Activated naive CD8-positive, alpha-beta T cell treated with anti-CD3 and anti-CD28 coated beads, Interleukin-2, amount 50 U/mL, for 24 hours (primary cell): ENCODE results near the gene KCNQ1OT1.

ENCODE experiments used
- ATAC-seq: fragments of 150-1000 bp; cut with Tn5 transposase; one replicate; pipeline ENCODE4 v1.10.0; 2021
- DNase-seq: peaks from one replicate; pipeline ENCODE4 v3.0.0; 2021
- H3K27ac Mint-ChIP-seq: one replicate; pipeline ENCODE4 v1.8.0; 2021; ENCODE audit warnings: mild to moderate bottlenecking, mixed read lengths
- H3K27me3 Mint-ChIP-seq: one replicate; pipeline ENCODE4 v1.8.0; 2021; ENCODE audit warnings: mixed read lengths
- H3K36me3 Mint-ChIP-seq: one replicate; pipeline ENCODE4 v1.8.0; 2021; ENCODE audit warnings: low read depth, mixed read lengths
- H3K4me1 Mint-ChIP-seq: one replicate; pipeline ENCODE4 v1.8.0; 2021; ENCODE audit warnings: mixed read lengths
- H3K4me3 Mint-ChIP-seq: one replicate; pipeline ENCODE4 v1.8.0; 2021; ENCODE audit warnings: mild to moderate bottlenecking, moderate library complexity, mixed read lengths
- H3K9me3 Mint-ChIP-seq: one replicate; pipeline ENCODE4 v1.8.0; 2021; ENCODE audit warnings: mixed read lengths

KCNQ1OT1 gene

DNA sequence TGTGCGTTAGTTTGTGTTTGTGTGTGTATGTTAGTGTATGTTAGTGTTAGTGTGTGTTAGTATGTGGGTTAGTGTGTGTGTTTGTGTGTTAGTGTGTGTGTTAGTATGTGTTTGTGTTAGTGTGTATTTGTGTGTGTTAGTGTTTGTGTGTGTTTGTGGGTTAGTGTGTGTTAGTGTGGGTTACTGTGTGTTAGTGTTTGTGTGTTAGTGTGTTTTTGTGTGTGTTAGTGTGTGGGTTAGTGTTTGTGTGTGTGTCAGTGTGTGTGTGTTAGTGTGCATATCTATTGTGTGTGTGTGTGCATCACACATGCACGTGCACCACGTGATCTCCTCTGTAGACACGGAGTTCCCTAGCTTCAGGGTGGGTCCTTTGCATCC lies 115.4 kb downstream of the KCNQ1OT1 start:
- H3K4me1 Mint-ChIP-seq: no peaks in the 10 kb centered on the region

DNA sequence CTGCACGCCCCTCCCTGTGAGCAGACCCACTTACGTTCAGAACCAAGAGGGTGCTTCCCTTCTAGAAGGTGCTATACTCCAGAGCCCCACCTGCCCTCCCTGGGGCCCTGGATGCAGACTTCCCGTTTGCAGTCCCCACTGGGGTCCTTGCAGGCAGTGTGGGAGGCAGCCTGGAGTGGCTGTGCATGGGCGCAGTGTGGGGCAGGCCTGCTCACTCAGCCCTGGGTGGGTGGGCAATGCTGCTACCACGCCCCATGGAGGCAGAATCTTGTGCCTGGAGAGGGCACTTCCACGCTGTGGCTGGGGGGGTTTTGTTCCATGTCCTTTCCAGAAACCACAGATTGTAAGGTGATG lies 116.2 kb downstream of the KCNQ1OT1 start:
- Mint-ChIP-seq H3K9me3 (no peaks in the 10 kb centered on the region), H3K4me3 (no peak overlapping the region), H3K4me1 (no peaks in the 10 kb centered on the region), H3K36me3 (no peaks in the 10 kb centered on the region), H3K27me3 (no peaks in the 10 kb centered on the region), H3K27ac (no peak overlapping the region)
- no peak for ATAC-seq
- DNase-seq: no peak

More for the DNA sequence above, 115.4 kb downstream of the KCNQ1OT1 start:
- Mint-ChIP-seq H3K4me3 (no peak overlapping the region), H3K9me3 (no peaks in the 10 kb centered on the region), H3K27ac (no peak overlapping the region), H3K36me3 (no peaks in the 10 kb centered on the region), H3K27me3 (no peaks in the 10 kb centered on the region)
- ATAC-seq: no peak
- no peak for DNase-seq

DNA sequence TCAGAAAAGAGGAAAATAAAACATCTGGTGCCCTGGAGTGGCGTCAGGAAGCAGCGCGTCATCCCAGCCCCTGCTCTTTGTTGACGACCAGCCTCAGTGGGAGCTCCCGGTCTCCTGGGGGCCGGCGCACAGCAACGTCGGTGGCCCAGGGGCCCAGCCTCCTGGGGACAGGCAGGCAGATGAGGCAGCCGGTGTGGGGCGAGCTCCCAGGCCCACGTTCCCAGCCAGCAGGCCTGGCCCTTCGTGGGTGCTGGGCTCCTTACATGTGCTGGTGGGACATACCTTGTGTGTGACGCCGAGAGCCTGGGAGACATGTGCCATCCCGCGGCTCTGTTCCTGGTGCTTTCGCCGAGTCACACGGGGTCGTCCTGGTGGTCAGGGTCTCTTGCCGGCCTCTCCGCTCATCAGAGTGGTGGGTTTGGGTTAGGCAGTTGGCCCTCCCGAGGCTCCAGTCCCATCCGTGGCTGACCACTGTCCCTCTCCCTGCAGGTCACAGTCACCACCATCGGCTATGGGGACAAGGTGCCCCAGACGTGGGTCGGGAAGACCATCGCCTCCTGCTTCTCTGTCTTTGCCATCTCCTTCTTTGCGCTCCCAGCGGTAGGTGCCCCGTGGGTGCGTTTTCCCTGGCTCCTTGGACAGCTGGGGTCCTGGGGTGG lies 116.7 kb downstream of the KCNQ1OT1 start:
- Mint-ChIP-seq H3K27ac (no peak overlapping the region), H3K4me1 (no peaks in the 10 kb centered on the region), H3K27me3 (no peaks in the 10 kb centered on the region), H3K9me3 (no peaks in the 10 kb centered on the region), H3K4me3 (no peak overlapping the region), H3K36me3 (no peaks in the 10 kb centered on the region)
- ATAC-seq (no peak), DNase-seq (peak; percentile 0)

DNA sequence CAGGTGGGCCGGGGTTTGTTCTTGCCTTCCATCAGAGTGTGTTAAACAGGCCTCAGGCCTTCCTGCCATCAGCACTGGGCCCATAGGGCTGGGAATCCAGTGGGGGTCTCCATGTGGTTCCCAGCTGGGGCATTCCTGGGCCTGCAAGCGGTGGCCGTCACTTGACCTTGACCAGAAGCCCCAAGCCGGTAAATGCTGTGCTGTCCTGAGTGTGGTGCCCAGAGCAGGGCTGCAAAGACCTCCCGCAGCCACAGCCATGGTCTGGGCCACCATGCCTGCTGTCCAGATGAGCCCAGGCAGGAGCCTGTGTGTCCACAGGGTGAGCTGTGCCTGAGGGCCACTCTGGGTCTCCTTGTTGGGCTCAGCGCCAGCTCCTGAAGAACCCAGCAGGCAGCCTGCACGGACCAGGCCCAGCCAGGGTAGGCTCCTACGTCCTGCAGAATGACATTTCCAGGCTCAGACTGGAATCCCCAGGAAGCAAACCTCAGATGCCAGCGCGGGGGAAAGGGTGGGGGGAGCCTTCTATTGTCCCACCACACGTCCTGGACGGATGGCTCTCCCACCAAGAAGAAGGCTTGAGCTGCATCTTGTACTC lies 117.3 kb downstream of the KCNQ1OT1 start:
- ATAC-seq: no peak
- no peaks in the 10 kb centered on the region for H3K36me3 Mint-ChIP-seq
- no peak for DNase-seq
- H3K4me1 Mint-ChIP-seq: no peaks in the 10 kb centered on the region
- no peak overlapping the region for H3K4me3 Mint-ChIP-seq
- H3K27me3 Mint-ChIP-seq: no peaks in the 10 kb centered on the region
- H3K9me3 Mint-ChIP-seq: no peaks in the 10 kb centered on the region
- H3K27ac Mint-ChIP-seq: no peak overlapping the region

DNA sequence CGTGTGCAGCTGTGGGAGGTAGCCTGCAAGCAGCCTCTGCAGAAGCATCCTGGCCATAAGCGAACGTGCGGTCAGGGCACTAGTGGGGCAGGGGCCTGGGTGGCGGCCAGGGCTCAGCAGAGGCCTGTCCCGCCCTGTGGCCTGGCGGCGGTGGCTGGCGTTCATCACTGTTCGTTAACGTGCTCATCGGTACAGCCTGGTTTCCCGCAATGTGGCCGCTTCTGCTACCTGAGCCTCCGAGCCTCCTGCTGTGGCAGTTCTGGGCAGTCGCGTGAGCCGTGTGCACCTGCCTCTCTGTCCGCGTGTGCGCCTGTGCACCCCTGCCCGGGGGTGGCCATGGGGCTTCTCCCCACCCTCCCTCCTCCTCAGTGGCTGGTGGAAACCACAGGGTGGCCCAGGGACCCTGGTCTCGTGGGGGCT lies 117.9 kb downstream of the KCNQ1OT1 start:
- no peak overlapping the region for H3K4me3 Mint-ChIP-seq
- no peaks in the 10 kb centered on the region for H3K9me3 Mint-ChIP-seq
- ATAC-seq: no peak
- no peaks in the 10 kb centered on the region for H3K27me3 Mint-ChIP-seq
- DNase-seq: peak; percentile 1
- H3K36me3 Mint-ChIP-seq: no peaks in the 10 kb centered on the region
- no peak overlapping the region for H3K27ac Mint-ChIP-seq
- no peaks in the 10 kb centered on the region for H3K4me1 Mint-ChIP-seq

DNA sequence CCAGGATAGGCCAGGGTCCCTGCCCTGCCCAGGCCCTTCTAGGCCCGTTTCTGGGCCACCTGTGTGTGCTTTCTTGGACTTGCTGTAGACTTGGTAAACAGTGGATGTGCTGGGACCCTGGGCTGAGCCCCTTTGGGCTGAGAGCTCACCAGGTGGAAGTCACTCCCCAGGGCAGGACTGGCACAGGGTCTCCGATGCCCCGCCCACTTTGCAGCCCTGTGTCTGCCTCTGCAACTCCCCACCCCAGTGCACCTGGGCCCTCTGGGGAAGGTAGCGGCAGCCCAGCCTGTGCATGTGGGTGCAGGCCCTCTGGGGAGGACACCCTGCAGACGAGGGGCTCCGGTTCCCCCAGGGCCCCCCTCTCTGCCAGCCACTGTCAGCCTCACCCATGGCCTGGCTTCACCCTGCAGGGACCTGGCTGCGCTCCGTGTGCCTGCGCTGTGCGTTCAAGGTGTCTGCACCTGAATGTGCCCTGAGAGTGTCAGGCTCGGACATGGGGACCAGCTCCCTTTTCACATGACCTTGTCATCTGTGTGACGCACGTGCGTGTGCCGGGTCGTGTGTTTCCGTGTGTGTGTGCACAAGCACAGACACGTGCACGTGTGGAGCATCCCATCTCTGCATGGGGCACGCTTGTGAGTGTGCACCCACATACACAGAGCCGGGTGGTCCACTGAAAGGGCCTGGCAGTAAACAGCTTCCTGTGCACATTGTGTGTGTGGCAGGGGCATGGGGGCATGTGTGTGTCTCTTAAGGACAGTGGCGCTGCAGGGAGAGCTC lies 118.5 kb downstream of the KCNQ1OT1 start:
- H3K27me3 Mint-ChIP-seq: no peaks in the 10 kb centered on the region
- ATAC-seq (no peak), DNase-seq (no peak)
- H3K4me1 Mint-ChIP-seq: no peaks in the 10 kb centered on the region
- no peak overlapping the region for H3K27ac Mint-ChIP-seq
- H3K9me3 Mint-ChIP-seq: no peaks in the 10 kb centered on the region
- H3K4me3 Mint-ChIP-seq: no peak overlapping the region
- no peaks in the 10 kb centered on the region for H3K36me3 Mint-ChIP-seq

DNA sequence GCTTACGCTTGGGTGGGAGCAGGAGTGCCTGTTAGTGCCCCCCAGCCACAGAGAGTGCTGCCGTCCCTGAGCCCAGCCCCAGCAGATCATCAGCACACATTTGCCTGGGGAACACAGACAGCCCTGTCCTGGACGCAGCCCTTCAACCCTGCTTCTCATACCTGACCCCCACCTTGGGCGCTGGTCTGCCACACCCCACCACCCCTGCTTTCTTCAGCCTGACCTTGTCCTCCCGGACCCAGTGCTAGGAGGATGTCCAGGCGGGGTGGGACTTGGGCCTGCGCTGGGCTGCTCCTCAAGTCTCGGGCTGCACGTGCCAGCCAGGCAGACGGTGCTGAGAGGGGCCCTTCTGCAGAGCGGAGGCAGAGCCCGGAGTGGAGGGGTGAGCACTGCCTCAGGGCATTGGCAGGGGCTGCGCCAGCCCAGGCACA lies 119.2 kb downstream of the KCNQ1OT1 start:
- no peaks in the 10 kb centered on the region for H3K27me3 Mint-ChIP-seq
- DNase-seq (peak; percentile 0), ATAC-seq (no peak)
- H3K27ac Mint-ChIP-seq: no peak overlapping the region
- no peaks in the 10 kb centered on the region for H3K4me1 Mint-ChIP-seq
- H3K4me3 Mint-ChIP-seq: no peak overlapping the region
- no peaks in the 10 kb centered on the region for H3K36me3 Mint-ChIP-seq
- no peaks in the 10 kb centered on the region for H3K9me3 Mint-ChIP-seq

DNA sequence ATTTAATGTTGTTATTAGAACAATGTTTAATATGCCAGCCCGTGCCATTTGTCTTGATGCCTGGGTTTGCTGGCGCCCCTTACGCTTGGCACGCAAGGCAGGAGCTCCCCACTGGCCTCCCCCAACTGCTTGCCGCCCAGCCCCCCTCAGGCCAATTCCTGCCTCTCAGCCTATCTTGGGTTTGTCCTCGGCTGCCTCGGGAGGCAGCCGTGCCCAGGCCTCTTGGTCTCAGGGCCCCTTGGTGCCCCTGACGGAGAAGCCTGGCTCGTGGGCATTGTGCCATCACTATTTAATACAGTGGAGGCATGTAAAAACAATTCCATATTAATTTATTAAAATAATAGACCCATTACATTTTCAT lies 119.8 kb downstream of the KCNQ1OT1 start:
- ATAC-seq (no peak), DNase-seq (no peak)
- H3K4me1 Mint-ChIP-seq: no peaks in the 10 kb centered on the region
- no peak overlapping the region for H3K4me3 Mint-ChIP-seq
- H3K27me3 Mint-ChIP-seq: no peaks in the 10 kb centered on the region
- H3K36me3 Mint-ChIP-seq: no peaks in the 10 kb centered on the region
- H3K9me3 Mint-ChIP-seq: no peaks in the 10 kb centered on the region
- H3K27ac Mint-ChIP-seq: no peak overlapping the region

DNA sequence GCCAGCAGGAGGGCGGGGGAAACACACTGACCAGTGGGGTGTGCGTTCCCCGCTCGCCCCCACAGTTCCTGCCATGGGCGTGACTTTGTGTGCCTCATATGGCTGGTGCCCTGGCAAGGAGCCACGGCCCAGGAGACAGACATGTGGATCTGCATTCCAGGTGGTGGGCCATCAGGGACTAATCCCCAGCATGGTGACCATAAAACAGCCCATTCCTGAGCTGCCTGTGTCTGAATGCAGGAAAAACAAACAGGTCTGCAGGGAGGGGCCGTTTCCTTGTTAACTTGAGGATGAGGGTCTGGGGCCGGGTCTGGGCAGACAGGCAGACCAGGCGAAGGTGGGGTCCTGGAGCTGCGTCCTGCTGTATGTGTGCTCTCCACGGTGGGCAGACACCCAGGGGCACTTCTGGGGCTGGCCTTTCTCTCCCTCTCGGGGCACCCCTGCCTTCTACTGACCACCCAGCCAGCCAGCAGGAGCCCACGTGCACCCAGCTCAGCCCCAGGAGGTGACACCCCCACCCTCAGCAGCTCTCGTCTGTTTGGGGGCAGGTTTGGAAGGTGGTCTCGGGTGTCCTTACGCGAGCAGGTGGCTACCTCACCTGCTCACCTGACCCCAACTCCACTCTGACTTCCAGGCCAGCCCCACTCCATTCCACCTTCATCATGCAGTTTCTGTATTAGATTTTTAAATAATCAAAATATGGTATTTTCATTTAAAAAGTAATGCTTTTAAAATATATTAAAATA lies 120.3 kb downstream of the KCNQ1OT1 start:
- Mint-ChIP-seq H3K9me3 (no peaks in the 10 kb centered on the region), H3K27ac (no peak overlapping the region), H3K27me3 (no peaks in the 10 kb centered on the region), H3K36me3 (no peaks in the 10 kb centered on the region), H3K4me1 (no peaks in the 10 kb centered on the region), H3K4me3 (no peak overlapping the region)
- DNase-seq (no peak), ATAC-seq (no peak)

DNA sequence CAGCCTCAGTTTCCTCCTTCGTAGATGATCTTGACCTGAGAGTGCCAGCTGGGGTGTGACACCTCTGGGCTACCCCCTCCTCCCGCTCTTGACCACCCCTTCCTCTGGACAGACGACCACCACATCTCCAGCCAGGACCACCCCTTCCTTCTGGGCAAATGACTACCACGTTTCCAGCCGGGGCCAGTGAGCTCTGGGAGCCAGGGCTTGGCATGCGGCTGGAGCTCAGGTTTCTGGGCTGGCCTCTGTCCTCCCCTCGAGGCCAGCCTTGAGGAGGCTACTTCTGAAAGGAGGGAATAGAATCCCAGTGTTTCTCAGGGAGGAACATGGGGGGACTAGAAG lies 120.9 kb downstream of the KCNQ1OT1 start:
- DNase-seq: no peak
- no peak overlapping the region for H3K4me3 Mint-ChIP-seq
- H3K36me3 Mint-ChIP-seq: no peaks in the 10 kb centered on the region
- H3K27ac Mint-ChIP-seq: no peak overlapping the region
- no peak for ATAC-seq
- no peaks in the 10 kb centered on the region for H3K4me1 Mint-ChIP-seq
- H3K9me3 Mint-ChIP-seq: no peaks in the 10 kb centered on the region
- no peaks in the 10 kb centered on the region for H3K27me3 Mint-ChIP-seq

DNA sequence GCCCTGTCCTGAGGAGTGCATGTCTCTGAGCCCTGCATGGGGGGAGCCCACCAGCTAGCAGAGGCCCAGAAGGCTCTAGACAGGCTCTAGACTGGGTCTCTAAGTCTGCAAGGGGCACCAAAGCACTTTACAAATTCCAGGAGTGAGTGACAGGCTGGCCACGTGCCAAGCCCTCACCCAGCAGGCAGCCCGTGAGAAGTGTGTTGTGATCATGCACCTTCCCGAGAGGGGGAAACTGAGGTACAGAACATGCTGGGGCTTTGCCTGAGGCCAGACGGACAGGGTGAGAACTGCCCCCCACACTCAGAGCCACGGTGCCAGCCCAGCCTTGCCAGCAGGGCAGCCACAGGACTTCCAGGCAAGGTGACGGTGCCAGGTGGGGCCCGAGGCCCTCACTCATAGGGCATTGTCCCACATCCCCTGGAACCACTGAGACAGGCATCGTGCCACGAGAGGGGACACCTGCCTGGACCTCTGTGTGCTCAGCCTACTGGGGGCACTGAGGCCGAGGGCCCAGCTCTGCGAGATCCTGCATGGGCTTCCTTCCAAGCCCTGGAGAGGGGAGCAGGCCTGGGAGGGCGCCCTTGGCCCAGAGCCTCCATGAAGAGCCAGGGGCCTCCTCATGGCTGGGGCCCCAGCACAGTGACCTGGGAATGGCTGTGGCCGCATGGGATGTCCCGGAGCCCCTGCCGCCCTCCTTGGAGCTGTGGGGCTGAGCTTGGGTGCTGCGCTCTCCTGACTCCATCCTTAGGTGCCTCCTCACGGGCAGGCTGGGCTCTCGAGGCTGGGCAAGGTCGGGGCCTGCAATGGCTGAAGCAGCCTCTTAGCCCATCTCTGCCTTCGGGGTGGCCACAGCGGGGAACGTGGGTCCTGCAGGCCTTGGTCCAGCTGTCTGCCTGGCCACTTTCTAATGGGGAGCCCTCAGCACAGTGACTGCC lies 121.5 kb downstream of the KCNQ1OT1 start:
- H3K4me1 Mint-ChIP-seq: no peaks in the 10 kb centered on the region
- no peaks in the 10 kb centered on the region for H3K36me3 Mint-ChIP-seq
- H3K27ac Mint-ChIP-seq: no peak overlapping the region
- H3K4me3 Mint-ChIP-seq: no peak overlapping the region
- no peak for ATAC-seq
- no peak for DNase-seq
- H3K9me3 Mint-ChIP-seq: no peaks in the 10 kb centered on the region
- H3K27me3 Mint-ChIP-seq: no peaks in the 10 kb centered on the region

DNA sequence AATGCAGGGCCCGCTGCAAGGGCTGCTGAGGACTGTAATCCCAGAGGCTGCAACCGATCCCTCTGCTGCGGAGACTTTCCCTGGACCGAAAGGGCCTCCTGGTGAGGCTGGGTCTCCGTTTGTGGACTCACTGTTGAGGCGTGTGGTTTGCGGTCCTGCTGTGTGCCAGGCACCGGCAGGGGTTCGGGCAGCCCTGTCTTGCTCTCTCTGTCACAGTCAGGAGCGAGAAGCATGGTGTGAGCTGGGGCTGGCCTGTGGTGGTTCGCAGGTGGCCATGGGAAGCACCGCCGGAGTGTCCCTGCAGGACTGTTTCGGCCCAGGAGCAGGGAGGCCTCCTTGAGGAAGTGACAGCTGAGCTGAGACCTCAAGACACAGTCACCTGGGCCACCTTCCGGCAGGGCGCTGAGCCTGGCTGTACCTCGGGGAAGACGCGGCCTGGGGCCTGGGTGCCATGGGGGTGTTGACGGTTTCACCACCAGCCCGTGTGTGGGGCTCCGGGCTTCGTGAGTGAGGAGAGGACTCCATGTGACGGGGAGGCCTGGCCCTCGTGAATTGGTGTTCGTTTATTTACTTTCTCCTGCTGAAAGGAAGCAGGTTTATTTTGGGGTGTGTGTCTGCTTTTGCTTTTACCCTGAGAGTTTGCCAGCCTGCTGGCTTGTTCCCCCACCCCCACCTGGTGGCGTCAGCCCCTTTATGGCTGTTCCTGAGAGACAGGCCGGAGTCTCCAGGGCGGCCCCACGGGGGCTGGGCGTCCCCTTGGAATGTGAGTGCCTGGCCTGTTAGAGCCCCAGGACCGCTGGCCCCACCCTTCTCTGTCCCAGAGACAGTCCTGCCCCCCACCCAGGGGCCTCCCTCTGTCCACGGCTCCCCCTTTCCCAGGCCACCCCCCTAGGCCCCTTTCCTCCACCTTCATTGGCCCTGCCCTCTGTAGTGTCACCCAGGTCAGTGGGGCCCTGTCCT lies 122.5 kb downstream of the KCNQ1OT1 start:
- ATAC-seq (no peak), DNase-seq (no peak)
- Mint-ChIP-seq H3K4me1 (no peaks in the 10 kb centered on the region), H3K27ac (no peak overlapping the region), H3K4me3 (no peak overlapping the region), H3K9me3 (no peaks in the 10 kb centered on the region), H3K27me3 (no peaks in the 10 kb centered on the region), H3K36me3 (no peaks in the 10 kb centered on the region)

DNA sequence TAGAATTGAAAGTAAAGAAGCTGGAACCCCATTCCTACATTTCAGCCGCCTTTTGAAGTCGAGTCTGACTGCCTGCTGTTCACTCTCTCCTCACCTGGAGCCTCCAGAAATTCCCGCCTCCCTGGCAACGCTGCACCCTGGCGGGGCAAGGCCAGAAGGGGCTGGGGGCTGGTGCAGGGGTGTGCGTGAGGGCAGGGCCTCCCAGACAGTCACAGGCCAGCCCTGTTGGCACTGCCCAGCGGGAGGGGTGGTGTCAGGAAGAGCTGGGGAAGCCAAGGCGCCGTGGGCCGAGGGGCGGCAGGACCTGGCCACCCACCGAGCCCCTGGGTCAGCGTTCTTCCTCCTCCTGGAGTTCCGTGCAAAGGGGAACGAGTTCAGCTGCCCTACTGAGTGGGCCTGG lies 123.2 kb downstream of the KCNQ1OT1 start:
- no peak overlapping the region for H3K4me3 Mint-ChIP-seq
- no peak for ATAC-seq
- no peak overlapping the region for H3K27ac Mint-ChIP-seq
- no peaks in the 10 kb centered on the region for H3K36me3 Mint-ChIP-seq
- no peaks in the 10 kb centered on the region for H3K4me1 Mint-ChIP-seq
- no peaks in the 10 kb centered on the region for H3K9me3 Mint-ChIP-seq
- H3K27me3 Mint-ChIP-seq: no peaks in the 10 kb centered on the region
- no peak for DNase-seq
